ENCODE measurements around the gene BRD8.

DNA sequence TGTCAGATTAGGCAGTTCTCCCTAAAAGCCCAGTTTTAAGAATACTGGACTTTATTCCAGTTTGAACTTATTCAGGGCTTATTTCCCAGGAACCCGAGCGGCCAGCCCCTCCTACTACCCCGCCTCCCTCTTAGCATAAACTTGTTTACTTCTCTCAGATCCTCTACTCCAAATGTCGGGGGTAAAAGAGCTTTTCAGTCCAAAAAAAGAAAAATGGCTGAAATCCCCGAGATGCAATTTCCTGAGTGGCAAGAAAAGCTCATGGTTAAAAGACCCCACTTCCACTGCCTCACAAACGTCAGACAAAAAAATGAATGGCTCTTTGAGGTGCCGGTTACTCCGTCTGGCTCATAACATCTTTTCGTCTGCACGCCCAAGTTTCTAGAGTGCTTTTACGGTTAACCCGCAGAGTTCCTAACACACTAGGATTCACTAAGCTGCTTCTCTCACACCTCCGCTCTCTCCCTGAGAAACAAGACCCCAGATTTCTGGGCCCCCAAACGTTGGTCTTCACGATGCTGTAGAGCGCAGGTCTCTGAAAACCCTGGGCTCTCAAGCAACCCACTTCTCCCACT, 402 bp downstream of the BRD8 start:
- TF ChIP-seq POLR2A (IDR thresholded peaks at IDR 0.05) (no peak), CTCF (IDR thresholded peaks at IDR 0.05) (no peak)

Data from tibial nerve (tissue), 3 donors.